Glutamatergic neuron (in vitro differentiated cells): ENCODE results near the gene COX11. TPM values are rescaled to one million over a fixed set of nuclear protein-coding genes. Genes with fewer than 3 reads are reported as not detected.

Source experiments
- DNase-seq: peaks from one replicate; pipeline ENCODE4 v3.0.0; 2022
- H3K27ac Mint-ChIP-seq: one replicate; pipeline ENCODE4 v1.8.0; 2020; ENCODE audit warnings: mild to moderate bottlenecking, mixed read lengths, inconsistent platforms; ENCODE audit not compliant: unreplicated experiment
- H3K27me3 Mint-ChIP-seq: one replicate; pipeline ENCODE4 v1.8.0; 2020; ENCODE audit warnings: mild to moderate bottlenecking, moderate library complexity, mixed read lengths, inconsistent platforms; ENCODE audit not compliant: unreplicated experiment
- H3K36me3 Mint-ChIP-seq: one replicate; pipeline ENCODE4 v1.8.0; 2020; ENCODE audit warnings: mild to moderate bottlenecking, mixed read lengths, inconsistent platforms; ENCODE audit not compliant: unreplicated experiment
- H3K4me1 Mint-ChIP-seq: one replicate; pipeline ENCODE4 v1.8.0; 2020; ENCODE audit warnings: mild to moderate bottlenecking, low read depth, mixed read lengths, inconsistent platforms; ENCODE audit not compliant: unreplicated experiment
- H3K4me3 Mint-ChIP-seq: one replicate; pipeline ENCODE4 v1.8.0; 2020; ENCODE audit warnings: mild to moderate bottlenecking, mixed read lengths, inconsistent platforms; ENCODE audit not compliant: unreplicated experiment
- H3K9me3 Mint-ChIP-seq: one replicate; pipeline ENCODE4 v1.8.0; 2020; ENCODE audit warnings: mild to moderate bottlenecking, moderate library complexity, mixed read lengths, inconsistent platforms; ENCODE audit not compliant: unreplicated experiment
- total RNA-seq: library from RNA; stranded (reverse); fragmentation: NEBNext Ultra II Directional; extraction: Animal tissue kit (Norgen Biotek cat#: 25700); gene quantifications from one replicate; pipeline ENCODE4 v1.2.1, GENCODE V29; 2021; ENCODE audit not compliant: unreplicated experiment
- TF ChIP-seq, protein P1 (sequence below): fragments of 200-600 bp; sonication (generic); IDR thresholded peaks from one replicate; pipeline ENCODE4 v1.5.0; 2021; ENCODE audit not compliant: partially characterized antibody, unreplicated experiment

Gene COX11
- total RNA-seq, 1 donor from 2014 or later: 64.4 TPM

DNA sequence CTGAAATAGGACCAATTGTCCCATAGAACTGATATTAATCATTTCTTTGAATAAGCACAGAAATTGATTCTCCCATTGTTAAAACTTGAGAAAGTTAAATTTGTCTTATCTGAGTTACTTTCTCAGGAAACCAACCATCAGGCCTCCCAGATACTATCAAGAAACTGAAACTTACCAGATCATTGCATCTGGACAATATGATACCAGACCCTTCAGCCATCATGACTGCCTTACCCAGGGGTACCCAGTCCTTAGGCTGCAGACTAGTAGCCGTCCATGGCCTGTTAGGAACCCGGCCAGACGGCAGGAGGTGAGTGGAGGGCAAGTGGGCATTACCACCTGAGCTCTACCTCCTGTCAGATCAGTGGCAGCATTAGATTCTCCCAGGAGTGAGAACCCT, 7.9 kb upstream of the COX11 start:
- no peak overlapping the region for H3K27ac Mint-ChIP-seq
- H3K4me3 Mint-ChIP-seq: no peak overlapping the region
- no peaks in the 10 kb centered on the region for H3K27me3 Mint-ChIP-seq
- TF ChIP-seq, protein P1, sequence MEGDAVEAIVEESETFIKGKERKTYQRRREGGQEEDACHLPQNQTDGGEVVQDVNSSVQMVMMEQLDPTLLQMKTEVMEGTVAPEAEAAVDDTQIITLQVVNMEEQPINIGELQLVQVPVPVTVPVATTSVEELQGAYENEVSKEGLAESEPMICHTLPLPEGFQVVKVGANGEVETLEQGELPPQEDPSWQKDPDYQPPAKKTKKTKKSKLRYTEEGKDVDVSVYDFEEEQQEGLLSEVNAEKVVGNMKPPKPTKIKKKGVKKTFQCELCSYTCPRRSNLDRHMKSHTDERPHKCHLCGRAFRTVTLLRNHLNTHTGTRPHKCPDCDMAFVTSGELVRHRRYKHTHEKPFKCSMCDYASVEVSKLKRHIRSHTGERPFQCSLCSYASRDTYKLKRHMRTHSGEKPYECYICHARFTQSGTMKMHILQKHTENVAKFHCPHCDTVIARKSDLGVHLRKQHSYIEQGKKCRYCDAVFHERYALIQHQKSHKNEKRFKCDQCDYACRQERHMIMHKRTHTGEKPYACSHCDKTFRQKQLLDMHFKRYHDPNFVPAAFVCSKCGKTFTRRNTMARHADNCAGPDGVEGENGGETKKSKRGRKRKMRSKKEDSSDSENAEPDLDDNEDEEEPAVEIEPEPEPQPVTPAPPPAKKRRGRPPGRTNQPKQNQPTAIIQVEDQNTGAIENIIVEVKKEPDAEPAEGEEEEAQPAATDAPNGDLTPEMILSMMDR: no peak
- H3K4me1 Mint-ChIP-seq: no peaks in the 10 kb centered on the region
- no peaks in the 10 kb centered on the region for H3K36me3 Mint-ChIP-seq
- no peaks in the 10 kb centered on the region for H3K9me3 Mint-ChIP-seq
- DNase-seq: no peak

DNA sequence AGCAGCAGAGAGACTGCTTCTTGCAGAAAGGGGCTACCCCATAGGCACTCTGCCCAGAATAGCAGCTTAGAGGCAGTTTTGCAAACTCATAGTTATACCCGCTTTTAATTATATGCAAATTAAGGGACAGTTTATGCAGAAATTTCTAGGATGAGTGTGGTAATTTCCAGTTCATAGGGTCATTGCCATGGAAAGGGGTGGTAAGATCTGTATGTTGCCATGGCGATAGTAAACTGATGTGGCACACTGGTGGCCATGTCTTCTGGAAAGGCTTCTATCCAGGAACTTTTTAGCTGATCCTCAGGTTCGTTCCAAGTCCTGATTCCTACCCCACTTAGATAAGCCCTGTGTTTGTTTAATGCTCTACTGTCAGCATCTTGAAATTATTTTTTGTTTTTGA, 6.3 kb upstream of the COX11 start:
- Mint-ChIP-seq H3K27ac (no peak overlapping the region), H3K9me3 (no peaks in the 10 kb centered on the region)
- DNase-seq: no peak

DNA sequence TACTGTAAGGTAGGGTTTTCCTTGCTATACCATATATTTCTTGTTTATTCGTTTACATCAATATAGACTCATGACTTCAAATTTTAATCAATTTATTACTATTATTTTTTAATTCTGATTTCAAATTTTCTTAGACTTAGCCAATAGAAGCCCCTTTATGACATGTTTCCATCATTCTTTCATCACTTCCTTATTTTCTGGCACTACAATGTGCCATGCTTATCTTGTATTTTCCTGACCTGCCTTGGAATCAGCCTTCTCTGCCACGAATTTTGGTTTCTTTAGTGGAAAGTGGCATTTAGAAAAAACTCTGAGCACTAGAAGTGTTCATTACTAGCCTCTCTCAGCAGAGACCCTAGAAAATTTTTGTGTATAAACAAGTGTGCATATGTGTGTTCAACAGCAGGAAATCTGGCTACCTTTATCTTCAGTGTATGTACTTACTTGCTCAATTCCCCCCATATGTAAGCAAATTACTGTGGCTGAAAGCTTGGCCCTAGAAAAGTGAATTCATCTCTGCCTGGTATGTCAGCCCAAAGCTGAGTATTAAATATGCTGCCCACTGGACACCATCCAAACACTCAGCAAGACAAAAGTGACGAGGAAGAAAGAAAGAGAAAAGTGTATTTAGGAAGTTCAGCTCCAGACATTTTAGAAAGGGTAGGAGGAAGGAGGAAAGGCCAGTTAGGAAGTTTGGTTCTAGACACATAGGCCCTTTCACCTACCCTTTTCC, 4.1 kb upstream of the COX11 start:
- TF ChIP-seq, protein P1: no peak
- H3K27me3 Mint-ChIP-seq: no peaks in the 10 kb centered on the region
- H3K4me1 Mint-ChIP-seq: peaks cover 2% of the 10 kb centered on the region
- no peaks in the 10 kb centered on the region for H3K9me3 Mint-ChIP-seq
- DNase-seq: no peak
- H3K36me3 Mint-ChIP-seq: no peaks in the 10 kb centered on the region
- no peak overlapping the region for H3K4me3 Mint-ChIP-seq
- H3K27ac Mint-ChIP-seq: no peak overlapping the region

More for the DNA sequence above, 6.3 kb upstream of the COX11 start:
- Mint-ChIP-seq H3K27me3 (no peaks in the 10 kb centered on the region), H3K36me3 (no peaks in the 10 kb centered on the region), H3K4me3 (no peak overlapping the region), H3K4me1 (peaks cover 2% of the 10 kb centered on the region)
- TF ChIP-seq, protein P1: no peak

DNA sequence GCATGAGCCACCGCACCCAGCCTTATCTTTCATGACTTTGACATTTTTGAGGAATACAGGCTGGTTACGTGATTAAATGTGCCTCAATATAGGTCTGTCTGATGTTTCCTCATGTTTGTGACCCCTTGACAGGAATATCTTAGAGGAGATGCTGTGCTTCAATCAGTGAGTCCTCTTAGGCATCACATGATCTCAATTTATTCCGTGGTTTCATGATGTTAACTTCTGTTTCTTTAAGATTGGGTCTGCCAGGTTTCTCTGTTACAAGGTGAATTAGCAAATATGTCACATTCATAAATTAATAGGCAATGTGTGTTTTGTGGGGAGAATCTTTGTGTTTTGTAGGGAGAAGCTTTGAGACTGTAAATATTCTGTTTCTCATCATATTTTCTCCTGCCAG, 3.4 kb upstream of the COX11 start:
- H3K4me1 Mint-ChIP-seq: peaks cover 3% of the 10 kb centered on the region
- no peaks in the 10 kb centered on the region for H3K36me3 Mint-ChIP-seq
- no peaks in the 10 kb centered on the region for H3K9me3 Mint-ChIP-seq
- H3K27me3 Mint-ChIP-seq: no peaks in the 10 kb centered on the region
- TF ChIP-seq, protein P1: no peak
- H3K27ac Mint-ChIP-seq: no peak overlapping the region
- no peak for DNase-seq
- H3K4me3 Mint-ChIP-seq: no peak overlapping the region

DNA sequence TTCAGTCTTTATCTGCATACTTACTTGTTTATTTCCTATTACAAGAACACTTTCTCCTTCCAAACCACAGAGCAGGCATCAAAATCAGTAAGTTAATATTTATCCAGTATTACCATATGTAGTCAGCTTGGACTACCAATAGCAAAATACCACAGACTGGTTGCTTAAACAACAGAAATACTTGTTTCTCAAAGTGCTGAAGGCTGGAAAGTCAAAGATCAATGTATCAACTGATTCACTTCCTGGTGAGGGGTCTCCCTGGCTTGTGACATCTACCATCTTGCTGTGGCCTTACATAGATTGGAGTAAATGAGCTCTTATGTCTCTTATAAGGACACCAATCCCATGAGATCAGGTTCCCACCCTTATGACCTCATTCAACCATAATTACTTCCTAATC, 2.7 kb upstream of the COX11 start:
- Mint-ChIP-seq H3K9me3 (no peaks in the 10 kb centered on the region), H3K4me1 (peaks cover 7% of the 10 kb centered on the region), H3K27ac (no peak overlapping the region), H3K4me3 (no peak overlapping the region), H3K36me3 (no peaks in the 10 kb centered on the region), H3K27me3 (no peaks in the 10 kb centered on the region)
- no peak for DNase-seq
- TF ChIP-seq, protein P1: no peak
